Middle frontal gyrus (tissue), 1 donor: Measurements from ENCODE around the gene CENPP.

Source experiments
- DNase-seq: peaks from one replicate; pipeline ENCODE4 v3.0.0-alpha.2; 2015; ENCODE audit warnings: low spot score; ENCODE audit errors: extremely low spot score

CENPP gene

GRCh38 chr9:92422611-92423338 lies 97.0 kb downstream of the CENPP start:
- DNase-seq = no peak

GRCh38 chr9:92423612-92424011 lies 97.9 kb downstream of the CENPP start:
- DNase-seq = no peak

- DNase-seq = no peak
Measured at GRCh38 chr9:92424340-92424739, 98.6 kb downstream of the CENPP start, which contains the start of gene OMD. TSS of gene OMD (minus strand) at chr9:92424471. CDS start at chr9:92417558, 6,913 bp downstream.

- DNase-seq = no peak
Measured at GRCh38 chr9:92425474-92425873, 99.7 kb downstream of the CENPP start.

GRCh38 chr9:92426501-92427145 lies 100.9 kb downstream of the CENPP start:
- no peak for DNase-seq

- no peak for DNase-seq
Measured at GRCh38 chr9:92429836-92430235, 104.1 kb downstream of the CENPP start.

- DNase-seq = no peak
Measured at GRCh38 chr9:92432350-92432749, 106.6 kb downstream of the CENPP start.

- no peak for DNase-seq
Measured at GRCh38 chr9:92432972-92433548, 107.3 kb downstream of the CENPP start.

GRCh38 chr9:92435263-92435662 lies 109.5 kb downstream of the CENPP start:
- no peak for DNase-seq

GRCh38 chr9:92438900-92439526 lies 113.3 kb downstream of the CENPP start:
- DNase-seq = no peak

- DNase-seq = no peak
Measured at GRCh38 chr9:92439921-92440750, 114.4 kb downstream of the CENPP start.

GRCh38 chr9:92440751-92441046 lies 114.9 kb downstream of the CENPP start:
- no peak for DNase-seq

- DNase-seq = no peak
Measured at GRCh38 chr9:92444841-92445240, 119.1 kb downstream of the CENPP start.

GRCh38 chr9:92446536-92446935 lies 120.8 kb downstream of the CENPP start:
- no peak for DNase-seq

GRCh38 chr9:92455217-92455616 lies 129.5 kb downstream of the CENPP start:
- DNase-seq = no peak

GRCh38 chr9:92457576-92457975 lies 131.8 kb downstream of the CENPP start:
- DNase-seq = no peak

GRCh38 chr9:92463387-92463786 lies 137.6 kb downstream of the CENPP start:
- no peak for DNase-seq

- DNase-seq = no peak
Measured at GRCh38 chr9:92463984-92464383, 138.2 kb downstream of the CENPP start.

- DNase-seq = no peak
Measured at GRCh38 chr9:92467041-92467440, 141.3 kb downstream of the CENPP start.

- DNase-seq = no peak
Measured at GRCh38 chr9:92467511-92467910, 141.8 kb downstream of the CENPP start.

- DNase-seq = no peak
Measured at GRCh38 chr9:92468206-92468605, 142.5 kb downstream of the CENPP start.
